Naive thymus-derived CD4-positive, alpha-beta T cell (primary cell): ENCODE data around the gene FBN1. TPM values are rescaled to one million over a fixed set of nuclear protein-coding genes. Genes with fewer than 3 reads are reported as not detected.
A peak's percentile ranks its signal among the peaks of the same experiment; 100 is the strongest.

Source experiments
- ATAC-seq: fragments of 150-1000 bp; cut with Tn5 transposase; 2 replicates; pipeline ENCODE4 v1.10.0; 2021; ENCODE audit warnings: mild to moderate bottlenecking, moderate library complexity
- CTCF ChIA-PET: fragments of 350-600 bp; sonication (Branson Sonifier 250); formaldehyde crosslinking; loops from one replicate; lab custom pipeline; 2021; ENCODE audit warnings: antibody characterized with exemption; lab: Charles Lee
- POLR2A ChIA-PET: fragments of 350-600 bp; sonication (Branson Sonifier 250); formaldehyde crosslinking; loops from one replicate; lab custom pipeline; 2021; ENCODE audit warnings: antibody characterized with exemption, inconsistent platforms; lab: Charles Lee
- DNase-seq, 9 donors: peaks; one replicate each; pipeline versions ENCODE4 v3.0.0 to v3.0.0-alpha.2; 2020 to 2022; ENCODE audit warnings: mixed read lengths in 1 of 9
- H3K27ac ChIP-seq: one replicate; pipeline ENCODE4 v1.7.0; 2013; ENCODE audit warnings: mild to moderate bottlenecking, low read depth, low read length, moderate library complexity
- H3K27me3 ChIP-seq, 2 donors: one replicate each; pipeline ENCODE4 v1.7.0; 2013; ENCODE audit warnings: low read length in 2 of 2, mild to moderate bottlenecking in 2 of 2, moderate library complexity in 2 of 2; ENCODE audit not compliant: control insufficient read depth in 2 of 2, insufficient read depth in 2 of 2
- H3K36me3 ChIP-seq, 3 experiments: 1 replicate in 2 of 3; 2 replicates in 1 of 3; pipeline ENCODE4 v1.7.0; 2013; ENCODE audit warnings: low read length in 3 of 3, mild to moderate bottlenecking in 3 of 3, moderate library complexity in 1 of 3; ENCODE audit not compliant: insufficient read depth in 3 of 3, control insufficient read depth in 2 of 3
- H3K4me1 ChIP-seq, 2 donors: one replicate each; pipeline ENCODE4 v1.7.0; 2013; ENCODE audit warnings: low read length in 2 of 2, mild to moderate bottlenecking in 2 of 2, moderate library complexity in 1 of 2; ENCODE audit not compliant: control insufficient read depth in 2 of 2, insufficient read depth in 2 of 2
- H3K4me3 ChIP-seq: 2 replicates; pipeline ENCODE4 v1.7.0; 2013; ENCODE audit warnings: mild to moderate bottlenecking, low read length
- H3K9me3 ChIP-seq, 3 experiments: 1 replicate in 2 of 3; 2 replicates in 1 of 3; pipeline ENCODE4 v1.7.0; 2013; ENCODE audit warnings: low read length in 3 of 3; ENCODE audit not compliant: control insufficient read depth in 2 of 3
- H3K27ac Mint-ChIP-seq, 9 donors: one replicate each; pipeline ENCODE4 v1.8.0; 2020 to 2022; ENCODE audit warnings: mixed read lengths in 9 of 9, mild to moderate bottlenecking in 8 of 9, moderate library complexity in 5 of 9, inconsistent platforms in 2 of 9
- H3K27me3 Mint-ChIP-seq, 5 donors: one replicate each; pipeline ENCODE4 v1.8.0; 2021 to 2022; ENCODE audit warnings: mixed read lengths in 5 of 5, mild to moderate bottlenecking in 1 of 5
- H3K36me3 Mint-ChIP-seq, 5 donors: one replicate each; pipeline ENCODE4 v1.8.0; 2020 to 2022; ENCODE audit warnings: mixed read lengths in 5 of 5, mild to moderate bottlenecking in 3 of 5, inconsistent platforms in 1 of 5
- H3K4me1 Mint-ChIP-seq, 7 donors: one replicate each; pipeline ENCODE4 v1.8.0; 2020 to 2022; ENCODE audit warnings: mixed read lengths in 7 of 7, mild to moderate bottlenecking in 3 of 7, inconsistent platforms in 1 of 7
- H3K4me3 Mint-ChIP-seq, 10 donors: one replicate each; pipeline ENCODE4 v1.8.0; 2020 to 2022; ENCODE audit warnings: mild to moderate bottlenecking in 10 of 10, mixed read lengths in 10 of 10, moderate library complexity in 6 of 10, inconsistent platforms in 2 of 10
- H3K9me3 Mint-ChIP-seq, 11 donors: one replicate each; pipeline ENCODE4 v1.8.0; 2020 to 2022; ENCODE audit warnings: mixed read lengths in 11 of 11, mild to moderate bottlenecking in 4 of 11, inconsistent platforms in 1 of 11, moderate library complexity in 1 of 11
- intact Hi-C, 2 donors: fragments of 100-400 bp; cut with micrococcal nuclease; formaldehyde crosslinking; loops; one replicate each; pipeline ENCODE4 v1.15.1; 2023
- polyA plus RNA-seq, 2 donors: library from polyadenylated mRNA; unstranded; fragments of 300-500 nt; fragmentation: Illumina TruSeq; gene quantifications; one replicate each; pipeline ENCODE4 v1.2.3, GENCODE V29; 2021
- total RNA-seq, 6 experiments: library from RNA in 5 of 6; stranded (reverse) in 5 of 6; gene quantifications; 1 replicate in 5 of 6; 2 replicates in 1 of 6; pipeline ENCODE4 v1.2.3 and lab custom pipeline; 2021 to 2026

The FBN1 gene
- total and polyA plus RNA-seq, 7 experiments from 2014 or later = 0.03 to 1.3 (median 0.61) TPM; not detected in 1

DNA sequence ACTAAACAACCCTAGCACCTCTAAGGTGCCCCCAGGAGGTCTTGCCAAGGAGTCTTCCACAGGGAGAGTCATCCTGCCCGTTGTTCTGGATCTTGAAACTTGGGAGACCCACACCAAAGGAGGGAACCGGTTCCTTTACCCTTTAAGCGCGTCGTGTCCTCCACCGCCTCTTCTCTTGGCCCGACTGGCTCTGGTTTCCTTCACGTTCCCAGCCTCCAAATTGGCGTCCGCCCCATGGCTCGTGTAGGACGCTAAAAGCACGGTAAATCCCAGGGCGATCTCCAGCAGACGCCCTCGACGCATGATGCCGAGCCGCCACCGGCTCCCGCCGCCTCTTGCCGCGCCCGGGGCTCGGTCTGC is 1.1 kb downstream of the FBN1 start:
- Histone ChIP-seq H3K4me3 (no peak overlapping the region), H3K27me3 (peaks cover 0 to 3% of the 10 kb centered on the region in 2 donors), H3K36me3 (no peaks in the 10 kb centered on the region), H3K4me1 (no peaks in the 10 kb centered on the region), H3K9me3 (no peaks in the 10 kb centered on the region), H3K27ac (no peak overlapping the region)
- Mint-ChIP-seq H3K9me3 (no peaks in the 10 kb centered on the region), H3K4me3 (peak overlapping the region in 3 of 10 donors; percentile 34 to 68 (median 49)), H3K27ac (no peak overlapping the region), H3K36me3 (peaks cover 0 to 3% (median 0%) of the 10 kb centered on the region in 5 donors), H3K4me1 (peaks cover 0 to 8% (median 5%) of the 10 kb centered on the region in 7 donors), H3K27me3 (peaks cover 32 to 67% (median 44%) of the 10 kb centered on the region in 5 donors)
- DNase-seq (no peak), ATAC-seq (no peak)
- intact Hi-C loops = no loop called here
- ChIA-PET POLR2A (no interaction called here), CTCF (no interaction called here)

DNA sequence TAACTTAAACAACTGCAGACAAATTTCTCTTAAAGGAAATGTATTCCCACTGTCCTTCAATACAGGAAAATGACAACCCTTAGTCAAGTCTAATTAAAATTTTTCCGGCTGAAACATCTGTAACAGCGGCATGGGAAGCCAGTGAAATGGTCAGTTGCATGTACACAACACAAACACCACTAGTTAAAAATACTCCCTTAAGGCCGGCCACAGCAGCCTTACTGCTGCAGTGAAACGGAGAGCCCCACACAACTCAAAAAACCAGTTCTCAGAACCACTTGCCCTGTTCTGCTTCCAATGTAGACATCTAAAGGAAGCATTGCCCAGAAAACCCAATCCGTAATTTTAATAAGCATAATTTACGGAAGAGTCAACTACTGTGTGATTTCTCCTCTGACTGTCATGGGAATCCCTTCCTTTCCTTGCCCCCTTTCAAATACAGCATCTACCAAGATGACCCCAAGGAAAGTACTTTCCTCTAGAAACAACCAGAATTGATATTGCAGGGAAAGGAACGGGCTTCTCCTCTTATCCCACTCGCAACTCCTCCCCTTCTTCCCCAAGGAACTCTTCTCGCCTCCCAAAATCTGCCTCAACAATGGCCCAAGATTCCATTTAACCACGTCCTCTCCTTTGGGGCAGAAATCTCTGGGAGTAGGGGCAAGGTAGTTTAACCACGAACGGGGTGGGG is 1.6 kb downstream of the FBN1 start:
- Histone ChIP-seq H3K27me3 (peaks cover 0 to 3% of the 10 kb centered on the region in 2 donors), H3K9me3 (no peaks in the 10 kb centered on the region), H3K4me1 (no peaks in the 10 kb centered on the region), H3K27ac (no peak overlapping the region), H3K4me3 (no peak overlapping the region), H3K36me3 (no peaks in the 10 kb centered on the region)
- CTCF ChIA-PET = no interaction called here
- intact Hi-C loops = no loop called here
- Mint-ChIP-seq H3K4me1 (peaks cover 0 to 8% (median 5%) of the 10 kb centered on the region in 7 donors), H3K27me3 (peaks cover 32 to 67% (median 44%) of the 10 kb centered on the region in 5 donors), H3K36me3 (peaks cover 0 to 3% (median 0%) of the 10 kb centered on the region in 5 donors), H3K4me3 (peak overlapping the region in 3 of 10 donors; percentile 24 to 68 (median 49)), H3K9me3 (no peaks in the 10 kb centered on the region), H3K27ac (no peak overlapping the region)
- DNase-seq (no peak), ATAC-seq (no peak)
- POLR2A ChIA-PET = no interaction called here

DNA sequence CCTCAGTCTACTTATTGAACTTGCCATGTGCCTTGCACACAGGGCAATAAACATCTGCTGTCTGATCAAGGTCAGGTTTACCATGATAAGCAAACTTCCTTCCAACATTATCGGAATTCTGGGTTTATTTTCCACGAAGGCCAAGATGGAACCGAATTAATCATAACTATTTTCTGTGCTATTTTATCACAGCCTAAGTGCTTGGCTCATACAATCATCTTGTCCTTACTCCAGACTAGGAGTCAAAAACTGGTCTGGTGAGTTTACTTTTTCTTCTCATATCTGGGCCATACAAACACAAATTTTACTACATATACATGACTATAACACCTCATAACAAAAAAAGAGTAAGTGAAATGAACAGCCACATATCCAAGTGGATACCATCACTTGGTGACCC is 2.3 kb downstream of the FBN1 start:
- Histone ChIP-seq H3K4me1 (no peaks in the 10 kb centered on the region), H3K36me3 (no peaks in the 10 kb centered on the region), H3K9me3 (no peaks in the 10 kb centered on the region), H3K27me3 (peaks cover 0 to 3% of the 10 kb centered on the region in 2 donors), H3K27ac (no peak overlapping the region), H3K4me3 (no peak overlapping the region)
- no peak for DNase-seq
- H3K36me3 Mint-ChIP-seq = peaks cover 0 to 3% (median 0%) of the 10 kb centered on the region in 5 donors
- H3K4me3 Mint-ChIP-seq = peak overlapping the region in 1 of 10 donors; percentile 12
- intact Hi-C loops = no loop called here
- CTCF ChIA-PET = no interaction called here
- H3K9me3 Mint-ChIP-seq = no peaks in the 10 kb centered on the region
- peaks cover 0 to 8% (median 5%) of the 10 kb centered on the region in 7 donors for H3K4me1 Mint-ChIP-seq
- peaks cover 32 to 65% (median 44%) of the 10 kb centered on the region in 5 donors for H3K27me3 Mint-ChIP-seq
- POLR2A ChIA-PET = no interaction called here
- H3K27ac Mint-ChIP-seq = no peak overlapping the region
- ATAC-seq = no peak

DNA sequence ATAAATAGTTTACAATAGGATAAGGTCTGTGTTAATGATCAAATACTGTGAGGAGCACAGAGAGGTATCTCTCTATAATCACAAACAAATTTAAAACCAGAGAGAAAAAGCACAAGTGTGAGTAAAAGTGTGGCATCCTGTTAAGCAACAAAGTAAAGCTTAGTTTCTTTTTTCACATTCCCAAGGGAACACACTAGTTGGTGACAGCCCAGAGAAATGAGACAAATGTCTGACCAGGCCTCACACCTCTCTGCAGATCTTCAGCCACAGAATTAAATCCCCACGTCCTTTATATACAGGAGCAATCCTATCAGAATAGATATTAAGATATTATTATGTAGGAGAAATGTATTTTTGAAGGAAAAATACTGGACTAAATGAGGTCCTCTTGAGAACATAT is 2.7 kb downstream of the FBN1 start:
- ATAC-seq (no peak), DNase-seq (no peak)
- H3K9me3 ChIP-seq = no peaks in the 10 kb centered on the region
- H3K27me3 ChIP-seq = peaks cover 0 to 3% of the 10 kb centered on the region in 2 donors
- H3K27me3 Mint-ChIP-seq = peaks cover 32 to 61% (median 44%) of the 10 kb centered on the region in 5 donors
- no peaks in the 10 kb centered on the region for H3K4me1 ChIP-seq
- intact Hi-C loops = no loop called here
- H3K36me3 Mint-ChIP-seq = peaks cover 0 to 3% (median 0%) of the 10 kb centered on the region in 5 donors
- H3K36me3 ChIP-seq = no peaks in the 10 kb centered on the region
- POLR2A ChIA-PET = no interaction called here
- H3K27ac ChIP-seq = no peak overlapping the region
- H3K4me3 ChIP-seq = no peak overlapping the region
- CTCF ChIA-PET = no interaction called here
- no peaks in the 10 kb centered on the region for H3K9me3 Mint-ChIP-seq
- H3K27ac Mint-ChIP-seq = no peak overlapping the region
- H3K4me3 Mint-ChIP-seq = peak overlapping the region in 1 of 10 donors; percentile 12
- H3K4me1 Mint-ChIP-seq = peaks cover 0 to 8% (median 5%) of the 10 kb centered on the region in 7 donors

DNA sequence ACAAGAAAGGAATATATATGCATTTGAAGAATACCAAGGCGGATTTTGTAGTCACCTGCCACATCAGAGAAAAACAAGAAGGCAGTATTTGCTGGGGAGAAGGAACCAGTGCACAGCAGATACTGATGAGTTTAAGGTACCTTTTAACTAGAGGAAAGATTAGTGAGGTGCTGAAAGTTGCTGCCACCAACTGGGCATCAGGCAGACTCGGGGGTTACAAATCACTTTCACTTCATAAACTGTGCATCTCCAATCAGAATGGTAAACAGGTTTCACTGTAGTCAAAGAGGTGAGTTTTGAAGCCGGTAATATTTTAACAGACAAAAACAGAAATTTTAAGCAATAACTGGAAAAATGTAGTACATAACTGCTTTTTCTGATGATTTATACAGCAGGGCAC is 4.1 kb downstream of the FBN1 start:
- no peak overlapping the region for H3K27ac Mint-ChIP-seq
- no peaks in the 10 kb centered on the region for H3K9me3 ChIP-seq
- H3K27me3 ChIP-seq = peaks cover 0 to 3% of the 10 kb centered on the region in 2 donors
- no peak overlapping the region for H3K27ac ChIP-seq
- H3K4me3 ChIP-seq = no peak overlapping the region
- H3K36me3 Mint-ChIP-seq = peaks cover 0 to under 1% (median 0%) of the 10 kb centered on the region in 5 donors
- H3K4me1 ChIP-seq = no peaks in the 10 kb centered on the region
- no peaks in the 10 kb centered on the region for H3K9me3 Mint-ChIP-seq
- H3K4me3 Mint-ChIP-seq = no peak overlapping the region
- no peak for ATAC-seq
- peaks cover 22 to 47% (median 33%) of the 10 kb centered on the region in 5 donors for H3K27me3 Mint-ChIP-seq
- intact Hi-C loops = no loop called here
- ChIA-PET POLR2A (no interaction called here), CTCF (no interaction called here)
- no peak for DNase-seq
- H3K4me1 Mint-ChIP-seq = peaks cover 0 to 7% (median 5%) of the 10 kb centered on the region in 7 donors
- H3K36me3 ChIP-seq = no peaks in the 10 kb centered on the region

DNA sequence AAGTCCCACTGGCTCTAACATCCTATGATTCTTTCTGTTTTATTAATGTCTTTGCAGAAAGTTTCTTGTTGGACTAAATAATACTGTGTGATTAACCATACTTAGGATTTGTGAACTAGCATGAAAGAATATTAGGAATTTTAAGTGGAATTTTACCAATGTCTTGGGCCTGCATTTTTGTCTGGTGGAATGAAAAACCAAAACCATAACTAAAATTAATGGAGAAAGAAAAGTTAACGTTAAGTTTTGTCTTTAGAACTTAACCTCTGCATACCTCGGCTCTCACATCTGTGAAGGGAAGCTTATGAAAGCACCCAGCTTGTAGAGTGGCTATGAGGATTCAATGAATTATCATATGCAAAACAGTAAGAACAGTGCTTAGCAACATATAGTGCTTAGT is 6.5 kb downstream of the FBN1 start:
- no peak for ATAC-seq
- intact Hi-C loops = no loop called here

DNA sequence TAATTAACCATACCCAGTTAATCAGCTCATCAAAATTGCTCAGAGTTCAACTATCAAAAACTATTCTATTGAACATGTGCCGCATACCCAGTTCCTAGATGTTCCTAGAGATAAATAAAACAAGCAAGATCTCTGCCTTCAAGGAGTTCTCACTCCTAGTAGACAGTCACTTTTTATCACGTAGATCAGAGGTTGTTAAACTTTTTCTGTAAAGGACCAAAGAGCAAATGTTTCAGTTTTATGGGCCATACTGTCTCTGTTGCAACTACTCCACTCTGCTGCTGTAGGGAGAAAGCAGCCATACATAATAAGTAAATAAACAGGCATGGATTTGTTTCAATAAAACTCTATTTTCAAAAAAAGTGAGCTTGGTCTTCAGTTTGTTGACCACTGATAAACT is 7.9 kb downstream of the FBN1 start:
- ATAC-seq (no peak), DNase-seq (no peak)
- Histone ChIP-seq H3K9me3 (no peaks in the 10 kb centered on the region), H3K4me3 (no peak overlapping the region), H3K36me3 (no peaks in the 10 kb centered on the region), H3K4me1 (no peaks in the 10 kb centered on the region), H3K27me3 (no peaks in the 10 kb centered on the region), H3K27ac (no peak overlapping the region)
- POLR2A ChIA-PET = no interaction called here
- H3K9me3 Mint-ChIP-seq = no peaks in the 10 kb centered on the region
- H3K27ac Mint-ChIP-seq = no peak overlapping the region
- CTCF ChIA-PET = no interaction called here
- H3K36me3 Mint-ChIP-seq = no peaks in the 10 kb centered on the region
- intact Hi-C loops = no loop called here
- peaks cover 0 to 3% (median 0%) of the 10 kb centered on the region in 7 donors for H3K4me1 Mint-ChIP-seq
- no peak overlapping the region for H3K4me3 Mint-ChIP-seq
- peaks cover under 1 to 23% (median 14%) of the 10 kb centered on the region in 5 donors for H3K27me3 Mint-ChIP-seq

More for the DNA sequence above, 6.5 kb downstream of the FBN1 start:
- no peak overlapping the region for H3K4me3 ChIP-seq
- no peak overlapping the region for H3K27ac Mint-ChIP-seq
- DNase-seq = no peak
- no peaks in the 10 kb centered on the region for H3K9me3 Mint-ChIP-seq
- H3K4me1 Mint-ChIP-seq = peaks cover 0 to 4% (median under 1%) of the 10 kb centered on the region in 7 donors
- H3K36me3 ChIP-seq = no peaks in the 10 kb centered on the region
- H3K27ac ChIP-seq = no peak overlapping the region
- H3K36me3 Mint-ChIP-seq = no peaks in the 10 kb centered on the region
- H3K27me3 Mint-ChIP-seq = peaks cover 14 to 36% (median 26%) of the 10 kb centered on the region in 5 donors
- H3K27me3 ChIP-seq = no peaks in the 10 kb centered on the region
- CTCF ChIA-PET = no interaction called here
- no peak overlapping the region for H3K4me3 Mint-ChIP-seq
- no peaks in the 10 kb centered on the region for H3K4me1 ChIP-seq
- H3K9me3 ChIP-seq = no peaks in the 10 kb centered on the region
- POLR2A ChIA-PET = no interaction called here
